Naive B cell (primary cell): Measurements from ENCODE around the gene COG4. TPM values are rescaled to one million over a fixed set of nuclear protein-coding genes. Genes with fewer than 3 reads are reported as not detected.
"Not testable (repeated sequence)": the region's sequence is repeated elsewhere in the genome, so short reads cannot be mapped to it uniquely, and the experiment has no call there.

ENCODE experiments used
- ATAC-seq, 2 donors: fragments of 150-1000 bp; cut with Tn5 transposase; 2 replicates each; pipeline ENCODE4 v1.10.0; 2021; ENCODE audit warnings: low read depth in 2 of 2, mild to moderate bottlenecking in 2 of 2, moderate library complexity in 2 of 2
- DNase-seq: peaks from one replicate; pipeline ENCODE4 v3.0.0; 2022
- H3K27ac Mint-ChIP-seq, 6 donors: one replicate each; pipeline ENCODE4 v1.8.0; 2020 to 2022; ENCODE audit warnings: mild to moderate bottlenecking in 6 of 6, mixed read lengths in 6 of 6, moderate library complexity in 5 of 6, inconsistent platforms in 2 of 6
- H3K27me3 Mint-ChIP-seq, 3 donors: one replicate each; pipeline ENCODE4 v1.8.0; 2021 to 2022; ENCODE audit warnings: mixed read lengths in 3 of 3, mild to moderate bottlenecking in 1 of 3
- H3K36me3 Mint-ChIP-seq, 2 donors: one replicate each; pipeline ENCODE4 v1.8.0; 2020 to 2022; ENCODE audit warnings: mixed read lengths in 2 of 2, inconsistent platforms in 1 of 2, mild to moderate bottlenecking in 1 of 2
- H3K4me1 Mint-ChIP-seq, 3 donors: one replicate each; pipeline ENCODE4 v1.8.0; 2020 to 2022; ENCODE audit warnings: mixed read lengths in 3 of 3, inconsistent platforms in 1 of 3, mild to moderate bottlenecking in 1 of 3, moderate library complexity in 1 of 3
- H3K4me3 Mint-ChIP-seq, 8 donors: one replicate each; pipeline ENCODE4 v1.8.0; 2020 to 2022; ENCODE audit warnings: mild to moderate bottlenecking in 8 of 8, mixed read lengths in 8 of 8, moderate library complexity in 8 of 8, inconsistent platforms in 2 of 8
- H3K9me3 Mint-ChIP-seq, 7 donors: one replicate each; pipeline ENCODE4 v1.8.0; 2020 to 2022; ENCODE audit warnings: mixed read lengths in 7 of 7, mild to moderate bottlenecking in 5 of 7, inconsistent platforms in 2 of 7, moderate library complexity in 1 of 7
- polyA plus RNA-seq, 6 donors: library from polyadenylated mRNA; unstranded; fragments of 300-500 nt; fragmentation: Illumina TruSeq; gene quantifications; one replicate each; pipeline ENCODE4 v1.2.3, GENCODE V29; 2021; ENCODE audit warnings: low read depth in 6 of 6

COG4 gene
- polyA plus RNA-seq, 6 donors from 2014 or later: 41.7 to 83.4 (median 51.2) TPM

DNA sequence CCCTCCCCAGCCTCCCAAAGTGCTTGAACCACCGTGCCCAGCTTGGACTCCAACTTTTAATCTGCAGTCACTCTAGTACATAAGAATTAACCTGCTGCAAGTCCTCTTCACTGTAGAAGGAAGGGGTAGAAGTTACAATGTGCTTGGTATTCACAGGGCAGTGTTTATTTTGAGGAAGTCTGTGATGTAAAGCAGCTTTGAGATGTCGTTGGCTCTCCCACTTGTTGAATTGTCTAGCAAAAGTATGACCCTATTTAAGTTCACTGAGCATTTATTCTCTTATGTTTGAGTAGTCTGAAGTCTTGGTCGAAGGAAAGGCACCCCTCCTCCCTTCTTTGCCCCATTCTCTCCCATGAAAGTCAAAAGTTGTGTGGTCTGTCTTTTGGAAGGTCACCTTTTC lies 28.4 kb upstream of the COG4 start:
- ATAC-seq: no peak
- no peak overlapping the region for H3K4me3 Mint-ChIP-seq
- H3K27ac Mint-ChIP-seq: no peak overlapping the region
- H3K9me3 Mint-ChIP-seq: no peaks in the 10 kb centered on the region
- H3K36me3 Mint-ChIP-seq: peaks cover 24 to 30% of the 10 kb centered on the region in 2 donors
- no peaks in the 10 kb centered on the region for H3K27me3 Mint-ChIP-seq
- H3K4me1 Mint-ChIP-seq: peaks cover 0 to 3% (median 0%) of the 10 kb centered on the region in 3 donors
- DNase-seq: no peak

DNA sequence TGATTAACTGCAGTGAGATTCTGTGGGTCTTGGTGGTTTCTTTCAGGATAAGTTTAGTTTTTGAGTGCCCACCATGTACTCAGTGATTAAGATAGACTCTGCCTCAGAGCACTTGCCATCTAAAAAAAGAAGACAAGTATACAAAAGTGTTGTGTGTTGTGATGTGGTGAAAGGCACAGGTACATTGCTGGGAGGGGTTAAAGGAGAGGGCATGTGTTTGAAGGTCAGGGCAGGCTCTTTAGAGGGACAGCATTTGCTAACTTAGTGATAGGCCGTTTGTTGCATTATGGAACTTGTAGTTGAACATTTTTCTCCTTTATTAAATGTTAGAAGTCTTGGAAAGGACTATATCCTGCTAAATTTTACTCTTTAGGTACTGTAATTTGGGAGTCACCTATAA lies 26.7 kb upstream of the COG4 start:
- H3K27ac Mint-ChIP-seq: peak overlapping the region in 1 of 6 donors; percentile 1
- H3K27me3 Mint-ChIP-seq: no peaks in the 10 kb centered on the region
- ATAC-seq (no peak), DNase-seq (no peak)
- no peaks in the 10 kb centered on the region for H3K9me3 Mint-ChIP-seq
- H3K36me3 Mint-ChIP-seq: peaks cover 19 to 30% of the 10 kb centered on the region in 2 donors
- peaks cover 0 to 3% (median 0%) of the 10 kb centered on the region in 3 donors for H3K4me1 Mint-ChIP-seq
- H3K4me3 Mint-ChIP-seq: no peak overlapping the region

DNA sequence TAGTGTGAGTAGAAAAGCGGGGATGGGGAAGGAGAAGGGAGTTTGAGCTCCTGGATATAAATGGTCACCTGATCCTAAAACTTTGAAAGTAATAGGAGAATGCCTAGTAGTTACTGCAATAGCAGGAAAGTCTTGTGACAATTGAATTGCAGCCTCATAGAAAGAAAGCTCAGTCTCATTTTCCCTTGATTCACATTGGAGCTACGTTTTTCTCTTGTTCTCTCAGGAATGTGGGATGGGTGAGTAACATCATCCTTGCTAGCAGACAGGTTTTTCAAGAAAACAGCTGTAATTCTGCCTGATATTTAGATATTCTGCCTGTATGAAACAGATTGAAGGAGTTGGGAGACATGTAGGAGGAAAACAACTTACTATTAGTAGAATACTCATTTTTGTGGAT lies 25.6 kb upstream of the COG4 start:
- H3K9me3 Mint-ChIP-seq: no peaks in the 10 kb centered on the region
- H3K4me1 Mint-ChIP-seq: peaks cover 0 to 3% (median 0%) of the 10 kb centered on the region in 3 donors
- no peak for DNase-seq
- no peaks in the 10 kb centered on the region for H3K27me3 Mint-ChIP-seq
- ATAC-seq: no peak
- peaks cover 9 to 25% of the 10 kb centered on the region in 2 donors for H3K36me3 Mint-ChIP-seq
- peak overlapping the region in 1 of 6 donors; percentile 13 for H3K27ac Mint-ChIP-seq
- H3K4me3 Mint-ChIP-seq: no peak overlapping the region

DNA sequence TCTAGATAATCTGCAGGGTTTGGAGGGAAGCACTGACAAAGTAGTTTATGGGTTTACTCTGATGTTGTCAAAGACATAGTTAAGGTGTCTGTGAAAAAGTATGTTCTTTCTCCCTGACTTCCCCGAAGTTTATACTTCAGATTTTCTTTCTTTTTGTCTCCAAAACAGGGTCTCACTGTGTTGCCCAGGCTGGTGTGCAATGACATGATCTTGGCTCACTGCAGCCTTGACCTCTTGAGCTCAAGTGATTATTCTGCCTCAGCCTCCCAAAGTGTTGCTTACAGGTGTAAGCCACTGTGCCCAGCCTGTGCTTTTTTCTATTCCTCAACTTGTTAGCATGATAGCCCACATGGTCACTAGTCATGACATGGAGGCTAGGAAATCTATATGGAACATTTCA lies 21.2 kb upstream of the COG4 start:
- no peak for DNase-seq
- H3K36me3 Mint-ChIP-seq: peaks cover 8 to 30% of the 10 kb centered on the region in 2 donors
- no peak for ATAC-seq
- H3K9me3 Mint-ChIP-seq: no peaks in the 10 kb centered on the region
- peak overlapping the region in 1 of 6 donors; percentile 88 for H3K27ac Mint-ChIP-seq
- H3K4me3 Mint-ChIP-seq: no peak overlapping the region
- no peaks in the 10 kb centered on the region for H3K27me3 Mint-ChIP-seq
- H3K4me1 Mint-ChIP-seq: peaks cover 0 to 6% (median 0%) of the 10 kb centered on the region in 3 donors

DNA sequence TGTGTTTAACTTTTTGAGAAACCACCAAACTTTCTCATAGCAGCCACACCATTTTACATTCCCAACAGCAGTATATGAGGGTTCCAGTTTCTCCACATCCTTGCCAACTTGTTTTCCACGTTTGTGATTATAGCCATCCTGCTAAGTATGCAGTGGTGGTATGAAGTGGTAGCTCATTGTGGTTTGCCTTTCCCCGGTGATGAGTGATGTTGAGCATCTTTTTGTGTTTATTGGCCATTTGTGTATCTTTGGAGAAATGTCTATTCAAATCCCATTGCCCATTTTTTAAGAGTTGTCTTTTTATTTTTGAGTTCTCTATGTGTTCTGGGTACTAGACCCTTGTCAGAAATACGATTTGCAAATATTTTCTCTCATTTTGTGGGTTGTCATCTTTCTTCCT lies 17.6 kb upstream of the COG4 start:
- ATAC-seq (no peak), DNase-seq (no peak)
- Mint-ChIP-seq H3K27ac (no peak overlapping the region), H3K4me1 (peaks cover 0 to 6% (median 0%) of the 10 kb centered on the region in 3 donors), H3K27me3 (no peaks in the 10 kb centered on the region), H3K36me3 (peaks cover 5 to 40% of the 10 kb centered on the region in 2 donors), H3K9me3 (no peaks in the 10 kb centered on the region), H3K4me3 (no peak overlapping the region)

GRCh38 chr16:70534971-70535370 lies 11.6 kb upstream of the COG4 start:
- H3K36me3 Mint-ChIP-seq: peaks cover 20 to 22% of the 10 kb centered on the region in 2 donors

GRCh38 chr16:70529954-70530353 lies 6.6 kb upstream of the COG4 start:
- Mint-ChIP-seq H3K4me1 (peaks cover 16 to 33% (median 26%) of the 10 kb centered on the region in 3 donors), H3K36me3 (peaks cover 14 to 29% of the 10 kb centered on the region in 2 donors)
- H3K27ac Mint-ChIP-seq, H3K27me3 Mint-ChIP-seq, H3K4me3 Mint-ChIP-seq, H3K9me3 Mint-ChIP-seq, ATAC-seq, DNase-seq: not testable (repeated sequence)

More at GRCh38 chr16:70534971-70535370, 11.6 kb upstream of the COG4 start:
- Mint-ChIP-seq H3K27ac (peak overlapping the region in 2 of 6 donors; percentile 41 to 61), H3K9me3 (no peaks in the 10 kb centered on the region), H3K27me3 (no peaks in the 10 kb centered on the region), H3K4me3 (no peak overlapping the region), H3K4me1 (peaks cover 0 to 3% (median 0%) of the 10 kb centered on the region in 3 donors)
- ATAC-seq (no peak), DNase-seq (no peak)

GRCh38 chr16:70529051-70529777 lies 5.9 kb upstream of the COG4 start:
- ATAC-seq (no peak), DNase-seq (peak; percentile 15)
- peak overlapping the region in 2 of 6 donors; percentile 50 to 68 for H3K27ac Mint-ChIP-seq

GRCh38 chr16:70527315-70527996 lies 4.1 kb upstream of the COG4 start:
- Mint-ChIP-seq H3K4me1 (peaks cover 27 to 53% (median 41%) of the 10 kb centered on the region in 3 donors), H3K27me3 (no peaks in the 10 kb centered on the region), H3K4me3 (peak overlapping the region in 4 of 8 donors; percentile 26 to 97 (median 39)), H3K9me3 (no peaks in the 10 kb centered on the region), H3K36me3 (peaks cover 15 to 18% of the 10 kb centered on the region in 2 donors), H3K27ac (peak overlapping the region in 1 of 6 donors; percentile 100)
- DNase-seq (no peak), ATAC-seq (no peak)

More at GRCh38 chr16:70529051-70529777, 5.9 kb upstream of the COG4 start:
- H3K36me3 Mint-ChIP-seq: peaks cover 15 to 25% of the 10 kb centered on the region in 2 donors
- no peaks in the 10 kb centered on the region for H3K9me3 Mint-ChIP-seq
- no peaks in the 10 kb centered on the region for H3K27me3 Mint-ChIP-seq
- H3K4me3 Mint-ChIP-seq: peak overlapping the region in 1 of 8 donors; percentile 75
- H3K4me1 Mint-ChIP-seq: peaks cover 22 to 40% (median 29%) of the 10 kb centered on the region in 3 donors

DNA sequence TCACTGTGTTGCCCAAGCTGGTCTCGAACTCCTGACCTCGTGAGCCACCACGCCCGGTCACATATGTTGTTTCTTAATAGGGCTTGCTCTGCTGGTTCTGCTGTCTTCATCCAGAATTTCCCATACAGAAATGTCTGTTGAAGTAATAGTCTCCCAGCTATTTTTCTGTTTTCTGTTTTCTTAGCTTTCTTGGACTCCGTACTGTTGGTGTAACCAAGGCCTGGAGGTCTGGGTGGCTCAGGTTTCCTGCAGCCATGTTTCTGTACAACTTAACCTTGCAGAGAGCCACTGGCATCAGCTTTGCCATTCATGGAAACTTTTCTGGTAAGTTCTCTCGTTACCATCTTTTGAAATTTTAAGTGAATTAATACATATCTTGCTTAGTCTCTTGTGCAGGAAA lies 3.0 kb upstream of the COG4 start:
- ATAC-seq (no peak), DNase-seq (no peak)
- Mint-ChIP-seq H3K9me3 (no peaks in the 10 kb centered on the region), H3K4me3 (peak overlapping the region; percentile 32 to 97 (median 68)), H3K27me3 (no peaks in the 10 kb centered on the region), H3K27ac (peak overlapping the region in 5 of 6 donors; percentile 33 to 100 (median 77)), H3K36me3 (peaks cover 15 to 18% of the 10 kb centered on the region in 2 donors), H3K4me1 (peaks cover 27 to 62% (median 42%) of the 10 kb centered on the region in 3 donors)

DNA sequence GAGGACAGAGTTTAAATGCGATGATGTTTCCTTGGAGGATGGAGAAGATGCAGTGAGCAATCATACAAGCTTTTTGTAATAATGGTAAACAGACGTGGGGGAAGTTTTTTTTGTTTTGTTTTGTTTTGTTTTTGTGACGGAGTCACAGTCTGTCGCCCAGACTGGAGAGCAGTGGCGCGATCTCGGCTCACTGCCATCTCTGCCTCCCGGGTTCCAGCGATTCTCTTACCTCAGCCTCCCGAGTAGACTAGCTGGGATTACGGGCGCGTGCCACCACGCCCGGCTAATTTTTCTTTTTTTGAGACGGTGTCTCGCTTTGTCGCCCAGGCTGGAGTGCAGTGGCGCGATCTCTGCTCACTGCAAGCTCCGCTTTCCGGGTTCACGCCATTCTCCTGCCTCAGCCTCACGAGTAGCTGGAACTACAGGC lies 1.1 kb upstream of the COG4 start:
- H3K9me3 Mint-ChIP-seq, H3K27me3 Mint-ChIP-seq: not testable (repeated sequence)
- Mint-ChIP-seq H3K36me3 (peaks cover 15 to 19% of the 10 kb centered on the region in 2 donors), H3K27ac (peak overlapping the region; percentile 99 to 100 (median 99)), H3K4me1 (peaks cover 27 to 72% (median 41%) of the 10 kb centered on the region in 3 donors), H3K4me3 (peak overlapping the region; percentile 97 to 100 (median 99))
- peak; percentile 25 to 42 for ATAC-seq
- DNase-seq: peak; percentile 34

DNA sequence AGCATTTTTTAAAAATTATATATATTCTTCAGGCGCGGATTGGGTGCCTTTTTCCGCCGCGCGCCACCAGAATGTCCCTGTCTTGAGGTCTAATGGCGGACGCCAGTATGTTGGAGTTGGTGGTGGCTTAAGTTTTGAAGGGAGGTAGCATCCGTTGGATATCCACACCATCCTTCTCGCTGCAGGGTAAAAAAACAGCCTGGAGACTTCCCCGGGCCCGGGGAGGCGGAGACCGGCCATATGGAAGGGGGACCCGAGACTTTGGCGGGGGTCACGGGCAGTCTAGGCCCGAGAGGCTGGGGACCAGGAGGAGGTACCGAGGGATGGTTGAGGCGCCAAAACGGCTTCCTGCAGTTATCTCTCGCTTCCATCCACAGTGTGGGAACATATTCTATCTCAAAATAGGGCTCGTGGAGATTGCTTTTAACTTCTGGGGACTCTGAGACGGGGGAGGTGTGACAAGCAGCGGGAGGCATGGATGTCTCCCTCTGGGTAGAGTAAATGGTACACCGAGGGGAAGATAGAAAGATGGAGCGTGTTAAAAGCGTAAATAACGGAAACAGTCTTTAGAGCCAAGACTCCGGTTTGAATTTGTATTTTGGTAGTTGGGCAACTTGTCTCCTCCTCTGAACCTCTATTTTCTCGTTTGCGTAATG lies 517 bp upstream of the COG4 start, which contains the start of gene SF3B3:
Gene SF3B3 (plus strand): TSS at position 74 of the 656 bp plus-strand sequence. CDS start 2,841 bp downstream, outside the sequence.
- Mint-ChIP-seq H3K27ac (peak within 1 kb of the TSS; percentile 99 to 100 (median 99)), H3K36me3 (peaks cover 15% of the 10 kb centered on the region in 2 donors), H3K9me3 (no peaks in the 10 kb centered on the region), H3K27me3 (no peaks in the 10 kb centered on the region), H3K4me3 (peak within 1 kb of the TSS; percentile 97 to 100 (median 99)), H3K4me1 (peaks cover 27 to 70% (median 38%) of the 10 kb centered on the region in 3 donors)
- peak; percentile 67 to 75 for ATAC-seq
- DNase-seq: peak; percentile 81
